Fibroblast of villous mesenchyme (primary cell): ENCODE results near the gene WDFY3. TPM values are rescaled to one million over a fixed set of nuclear protein-coding genes. Genes with fewer than 3 reads are reported as not detected.
A peak's percentile ranks its signal among the peaks of the same experiment; 100 is the strongest.

Source experiments
- DNase-seq: peaks from one replicate; pipeline ENCODE4 v3.0.0-alpha.2; 2010; ENCODE audit warnings: low read depth
- H3K4me3 ChIP-seq: 2 replicates; pipeline ENCODE4 v1.5.1; 2011; ENCODE audit warnings: low read depth, mild to moderate bottlenecking, low read length
- CTCF ChIP-seq: IDR thresholded peaks from 2 replicates; pipeline ENCODE4 v1.5.1; 2012; ENCODE audit warnings: low read depth, mild to moderate bottlenecking, low read length; ENCODE audit not compliant: insufficient read depth
- total RNA-seq: library from RNA; depleted of rRNA; stranded (reverse); fragments of >200 nt; gene quantifications from 2 replicates; pipeline ENCODE4 v1.2.3, GENCODE V29; 2012

WDFY3 gene
- total RNA-seq, 1 donor = 98.0 TPM

GRCh38 chr4:84925558-84925957, 40.9 kb downstream of the WDFY3 start:
- no peak for DNase-seq

GRCh38 chr4:84924434-84924833, 42.1 kb downstream of the WDFY3 start:
- no peak for TF ChIP-seq CTCF
- H3K4me3 ChIP-seq = no peak overlapping the region
- DNase-seq = no peak

More at GRCh38 chr4:84925558-84925957, 40.9 kb downstream of the WDFY3 start:
- no peak for TF ChIP-seq CTCF
- no peak overlapping the region for H3K4me3 ChIP-seq

GRCh38 chr4:84920617-84921016, 45.9 kb downstream of the WDFY3 start:
- no peak for TF ChIP-seq CTCF
- peak; percentile 78 for DNase-seq
- no peak overlapping the region for H3K4me3 ChIP-seq

GRCh38 chr4:84917869-84918600, 48.5 kb downstream of the WDFY3 start:
- H3K4me3 ChIP-seq = no peak overlapping the region
- TF ChIP-seq CTCF = no peak
- no peak for DNase-seq

- H3K4me3 ChIP-seq = no peak overlapping the region
- TF ChIP-seq CTCF = no peak
- no peak for DNase-seq
Observed at GRCh38 chr4:84917086-84917821, 49.2 kb downstream of the WDFY3 start.

- no peak overlapping the region for H3K4me3 ChIP-seq
- no peak for DNase-seq
- TF ChIP-seq CTCF = no peak
Observed at GRCh38 chr4:84916227-84916626, 50.3 kb downstream of the WDFY3 start.
